Activated T-cell treated with anti-CD3 and anti-CD28 coated beads, Interleukin-2, amount 50 U/mL, for 72 hours (primary cell): ENCODE measurements around the gene PRDX1. TPM values are rescaled to one million over a fixed set of nuclear protein-coding genes. Genes with fewer than 3 reads are reported as not detected.
"Not testable (repeated sequence)": the region's sequence is repeated elsewhere in the genome, so short reads cannot be mapped to it uniquely, and the experiment has no call there.

Experiments
- ATAC-seq, 2 donors: fragments of 150-1000 bp; cut with Tn5 transposase; replicated peaks in 1 of 2; 2 replicates each; pipeline ENCODE4 v1.10.0; 2021; ENCODE audit warnings: moderate library complexity in 2 of 2, mild to moderate bottlenecking in 1 of 2
- DNase-seq, 2 donors: peaks; one replicate each; pipeline ENCODE4 v3.0.0; 2021 to 2022; ENCODE audit warnings: mixed read lengths in 1 of 2
- H3K27ac Mint-ChIP-seq: one replicate; pipeline ENCODE4 v1.8.0; 2022; ENCODE audit warnings: mild to moderate bottlenecking, moderate library complexity, mixed read lengths
- H3K27me3 Mint-ChIP-seq: one replicate; pipeline ENCODE4 v1.8.0; 2022; ENCODE audit warnings: low read depth, mixed read lengths
- H3K36me3 Mint-ChIP-seq, 2 donors: one replicate each; pipeline ENCODE4 v1.8.0; 2022; ENCODE audit warnings: mixed read lengths in 2 of 2, mild to moderate bottlenecking in 1 of 2; ENCODE audit not compliant: insufficient read depth in 2 of 2
- H3K4me1 Mint-ChIP-seq: one replicate; pipeline ENCODE4 v1.8.0; 2022; ENCODE audit warnings: low read depth, mixed read lengths
- H3K4me3 Mint-ChIP-seq, 2 donors: one replicate each; pipeline ENCODE4 v1.8.0; 2022; ENCODE audit warnings: mild to moderate bottlenecking in 2 of 2, mixed read lengths in 2 of 2, moderate library complexity in 2 of 2
- H3K9me3 Mint-ChIP-seq, 2 donors: one replicate each; pipeline ENCODE4 v1.8.0; 2022; ENCODE audit warnings: mixed read lengths in 2 of 2
- total RNA-seq, 2 donors: library from RNA; stranded (reverse); gene quantifications; one replicate each; pipeline ENCODE4 v1.2.3, GENCODE V29; 2022

Gene PRDX1
- total RNA-seq, 2 donors from 2014 or later: 128 to 146 TPM

DNA sequence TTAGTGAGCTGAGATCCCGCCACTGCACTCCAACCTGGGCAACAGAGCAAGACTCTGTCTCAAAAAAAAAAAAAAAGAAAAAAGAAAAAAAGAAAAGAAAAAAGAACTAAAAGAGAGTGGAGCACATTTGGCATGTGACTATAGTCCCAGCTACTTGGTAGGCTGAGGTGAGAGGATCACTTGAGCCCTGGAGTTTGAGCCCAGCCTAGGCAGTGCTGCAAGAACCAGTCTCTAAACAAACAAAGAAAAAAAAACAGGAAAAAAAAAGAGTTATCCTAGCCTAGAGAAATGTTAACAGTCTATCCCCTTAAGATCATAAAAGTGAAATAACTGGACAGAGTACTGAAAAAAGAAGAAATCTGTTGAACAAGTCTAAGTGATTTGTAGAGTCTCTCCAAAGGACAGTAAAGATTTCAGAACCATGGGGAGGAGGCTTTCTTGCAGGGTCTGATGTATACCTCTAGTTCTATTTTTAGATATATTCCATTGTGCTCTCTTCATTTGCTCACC lies 4.5 kb upstream of the PRDX1 start:
- Mint-ChIP-seq H3K4me3 (no peak overlapping the region), H3K9me3 (no peaks in the 10 kb centered on the region), H3K27ac (peak overlapping the region; percentile 9), H3K4me1 (peaks cover 25% of the 10 kb centered on the region), H3K36me3 (peaks cover 0 to under 1% of the 10 kb centered on the region in 2 donors), H3K27me3 (peaks cover 13% of the 10 kb centered on the region)
- ATAC-seq (no peak), DNase-seq (no peak)

- ATAC-seq, H3K36me3 Mint-ChIP-seq, H3K4me3 Mint-ChIP-seq, H3K9me3 Mint-ChIP-seq, H3K27ac Mint-ChIP-seq, DNase-seq: not testable (repeated sequence)
- peaks cover 13% of the 10 kb centered on the region for H3K27me3 Mint-ChIP-seq
- H3K4me1 Mint-ChIP-seq: peaks cover 39% of the 10 kb centered on the region
Observed at GRCh38 chr1:45523975-45524374, 2.3 kb upstream of the PRDX1 start.

- H3K9me3 Mint-ChIP-seq, ATAC-seq, H3K36me3 Mint-ChIP-seq, H3K27ac Mint-ChIP-seq, DNase-seq: not testable (repeated sequence)
- peaks cover 13% of the 10 kb centered on the region for H3K27me3 Mint-ChIP-seq
- peak overlapping the region; percentile 95 to 99 for H3K4me3 Mint-ChIP-seq
- peaks cover 43% of the 10 kb centered on the region for H3K4me1 Mint-ChIP-seq
Observed at GRCh38 chr1:45523516-45523915, 1.8 kb upstream of the PRDX1 start.

GRCh38 chr1:45522324-45523104 lies 830 bp upstream of the PRDX1 start:
- Mint-ChIP-seq H3K27ac (peak overlapping the region; percentile 99), H3K36me3 (peaks cover 0 to 5% of the 10 kb centered on the region in 2 donors), H3K4me1 (peaks cover 45% of the 10 kb centered on the region), H3K27me3 (peaks cover 13% of the 10 kb centered on the region), H3K4me3 (peak overlapping the region; percentile 95 to 99), H3K9me3 (no peaks in the 10 kb centered on the region)
- ATAC-seq (peak; percentile 20 to 32), DNase-seq (peak; percentile 14 to 25)

DNA sequence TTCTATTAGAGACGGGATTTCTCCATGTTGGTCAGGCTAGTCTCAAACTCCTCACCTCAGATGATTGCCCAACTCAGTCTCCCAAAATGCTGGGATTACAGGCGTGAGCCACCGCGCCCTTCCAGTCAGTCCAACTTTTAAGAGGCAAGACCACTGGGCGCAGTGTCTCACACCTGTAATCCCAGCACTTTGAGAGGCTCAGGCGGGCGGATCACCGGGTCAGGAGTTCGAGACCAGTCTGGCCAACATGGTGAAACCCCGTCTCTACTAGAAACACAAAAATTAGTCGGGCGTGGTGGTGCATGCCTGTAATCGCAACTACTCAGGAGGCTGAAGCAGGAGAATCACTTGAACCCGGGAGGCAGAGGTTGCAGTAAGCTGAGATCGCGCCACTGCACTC lies 1.9 kb downstream of the PRDX1 start:
- not testable (repeated sequence) for ATAC-seq

GRCh38 chr1:45518910-45519309 lies 2.8 kb downstream of the PRDX1 start:
- no peak for ATAC-seq
- H3K4me3 Mint-ChIP-seq: peak overlapping the region; percentile 95 to 99
- H3K9me3 Mint-ChIP-seq: no peaks in the 10 kb centered on the region
- peak overlapping the region; percentile 76 for H3K27ac Mint-ChIP-seq
- no peaks in the 10 kb centered on the region for H3K27me3 Mint-ChIP-seq
- peaks cover 7 to 26% of the 10 kb centered on the region in 2 donors for H3K36me3 Mint-ChIP-seq
- peaks cover 70% of the 10 kb centered on the region for H3K4me1 Mint-ChIP-seq
- DNase-seq: no peak

More for the DNA sequence above, 1.9 kb downstream of the PRDX1 start:
- H3K27me3 Mint-ChIP-seq, DNase-seq, H3K9me3 Mint-ChIP-seq, H3K27ac Mint-ChIP-seq: not testable (repeated sequence)
- H3K4me3 Mint-ChIP-seq: peak overlapping the region; percentile 95 to 99
- peaks cover 72% of the 10 kb centered on the region for H3K4me1 Mint-ChIP-seq
- H3K36me3 Mint-ChIP-seq: peaks cover 7 to 25% of the 10 kb centered on the region in 2 donors

DNA sequence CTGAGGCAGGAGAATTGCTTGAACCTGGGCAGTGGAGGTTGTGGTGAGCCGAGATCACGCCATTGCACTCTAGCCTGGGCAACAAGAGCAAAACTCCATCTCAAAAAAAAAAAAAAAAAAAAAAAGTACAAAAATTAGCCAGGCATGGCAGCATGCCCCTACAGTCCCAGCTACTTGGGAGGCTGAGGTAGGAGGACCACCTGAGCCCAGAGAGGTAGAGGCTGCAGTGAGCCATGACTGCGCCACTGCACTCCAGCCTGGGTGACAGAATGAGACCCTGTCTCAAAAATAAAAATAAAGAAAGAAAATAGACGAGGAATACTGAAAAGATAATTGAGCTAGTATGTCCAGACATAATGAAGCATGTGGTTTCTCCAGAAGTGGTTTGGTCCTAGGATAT lies 3.3 kb downstream of the PRDX1 start:
- not testable (repeated sequence) for H3K9me3 Mint-ChIP-seq, H3K27me3 Mint-ChIP-seq, DNase-seq, ATAC-seq
- H3K4me3 Mint-ChIP-seq: peak overlapping the region in 1 of 2 donors; percentile 99
- peaks cover 64% of the 10 kb centered on the region for H3K4me1 Mint-ChIP-seq
- H3K36me3 Mint-ChIP-seq: peaks cover 7 to 26% of the 10 kb centered on the region in 2 donors
- H3K27ac Mint-ChIP-seq: peak overlapping the region; percentile 76

- H3K36me3 Mint-ChIP-seq: peaks cover 7 to 28% of the 10 kb centered on the region in 2 donors
Observed at GRCh38 chr1:45516465-45516864, 5.2 kb downstream of the PRDX1 start.

GRCh38 chr1:45516036-45516435 lies 5.6 kb downstream of the PRDX1 start:
- H3K9me3 Mint-ChIP-seq: no peaks in the 10 kb centered on the region
- H3K27me3 Mint-ChIP-seq: no peaks in the 10 kb centered on the region
- H3K4me1 Mint-ChIP-seq: peaks cover 52% of the 10 kb centered on the region
- peak overlapping the region; percentile 78 for H3K27ac Mint-ChIP-seq
- peaks cover 9 to 31% of the 10 kb centered on the region in 2 donors for H3K36me3 Mint-ChIP-seq
- ATAC-seq (no peak), DNase-seq (no peak)
- no peak overlapping the region for H3K4me3 Mint-ChIP-seq

More at GRCh38 chr1:45516465-45516864, 5.2 kb downstream of the PRDX1 start:
- Mint-ChIP-seq H3K4me3 (no peak overlapping the region), H3K4me1 (peaks cover 52% of the 10 kb centered on the region), H3K27ac (peak overlapping the region; percentile 78), H3K9me3 (no peaks in the 10 kb centered on the region), H3K27me3 (no peaks in the 10 kb centered on the region)
- ATAC-seq (no peak), DNase-seq (no peak)

GRCh38 chr1:45513532-45514260 lies 8.0 kb downstream of the PRDX1 start:
- peaks cover 16 to 36% of the 10 kb centered on the region in 2 donors for H3K36me3 Mint-ChIP-seq
- not testable (repeated sequence) for H3K27me3 Mint-ChIP-seq, DNase-seq, H3K4me3 Mint-ChIP-seq, H3K9me3 Mint-ChIP-seq, ATAC-seq, H3K27ac Mint-ChIP-seq
- peaks cover 36% of the 10 kb centered on the region for H3K4me1 Mint-ChIP-seq

- Mint-ChIP-seq H3K27ac (no peak overlapping the region), H3K36me3 (peaks cover 16 to 35% of the 10 kb centered on the region in 2 donors), H3K4me1 (peaks cover 33% of the 10 kb centered on the region), H3K27me3 (no peaks in the 10 kb centered on the region), H3K9me3 (no peaks in the 10 kb centered on the region), H3K4me3 (no peak overlapping the region)
- ATAC-seq (peak; percentile 75 to 84), DNase-seq (peak; percentile 72)
Observed at GRCh38 chr1:45512641-45513054, 9.0 kb downstream of the PRDX1 start.

- no peak for ATAC-seq
- DNase-seq: no peak
- peaks cover 17% of the 10 kb centered on the region for H3K4me1 Mint-ChIP-seq
- H3K4me3 Mint-ChIP-seq: no peak overlapping the region
- peaks cover 11 to 27% of the 10 kb centered on the region in 2 donors for H3K36me3 Mint-ChIP-seq
- H3K27ac Mint-ChIP-seq: peak overlapping the region; percentile 35
- no peaks in the 10 kb centered on the region for H3K9me3 Mint-ChIP-seq
- H3K27me3 Mint-ChIP-seq: no peaks in the 10 kb centered on the region
Observed at GRCh38 chr1:45510972-45511527, 10.6 kb downstream of the PRDX1 start.
